Loucy (cell line): ENCODE results near the gene PDGFA.

Experiments used
- EZH2phosphoT487 ChIP-seq: fragments of 200-600 bp; IDR thresholded peaks from 2 replicates; pipeline ENCODE4 v1.6.1; 2018; ENCODE audit warnings: antibody characterized with exemption, mild to moderate bottlenecking, moderate library complexity, borderline replicate concordance
- TF ChIP-seq, protein P1 (sequence below): fragments of 200-600 bp; sonication (generic); conservative IDR thresholded peaks from 2 replicates; pipeline ENCODE4 v1.5.1; 2014; ENCODE audit warnings: mild to moderate bottlenecking, antibody characterized with exemption, low read length

DNA sequence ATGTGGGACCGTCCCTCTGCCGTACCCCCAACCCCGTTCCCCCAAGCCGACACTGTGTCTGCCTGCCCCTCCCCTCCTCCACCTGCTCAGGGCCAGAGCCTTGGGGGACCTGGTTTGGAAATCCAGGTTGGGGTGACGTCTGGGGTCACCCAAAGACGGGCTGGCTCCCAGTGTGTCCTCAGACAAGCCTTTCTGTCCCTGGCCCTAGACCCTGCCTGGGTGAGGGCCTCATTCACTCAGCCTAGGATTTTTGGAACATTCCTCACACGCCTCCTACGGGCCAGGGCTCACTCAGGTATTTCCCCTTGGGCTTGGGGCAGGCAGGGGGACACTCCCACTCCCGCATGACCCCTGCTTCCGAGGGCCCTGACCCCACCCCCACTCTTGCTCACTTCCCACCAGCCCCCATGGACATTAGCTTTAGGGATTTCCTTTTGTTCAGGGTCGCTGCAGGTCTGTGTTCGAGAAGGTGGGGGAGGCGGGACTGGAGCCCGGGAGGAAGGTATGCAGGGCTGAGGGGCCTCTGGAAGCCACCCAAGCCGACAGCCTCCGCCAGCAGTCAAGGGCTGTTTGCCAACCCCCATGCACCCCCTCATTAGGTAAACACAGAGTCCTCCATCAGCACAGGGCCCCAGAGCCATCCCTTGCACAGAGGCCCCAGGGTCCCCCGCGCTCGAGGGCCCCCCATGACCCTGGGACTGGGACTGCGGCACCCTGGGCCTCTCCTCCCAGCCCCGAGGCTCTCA is 35.1 kb downstream of the PDGFA start:
- TF ChIP-seq, protein P1, sequence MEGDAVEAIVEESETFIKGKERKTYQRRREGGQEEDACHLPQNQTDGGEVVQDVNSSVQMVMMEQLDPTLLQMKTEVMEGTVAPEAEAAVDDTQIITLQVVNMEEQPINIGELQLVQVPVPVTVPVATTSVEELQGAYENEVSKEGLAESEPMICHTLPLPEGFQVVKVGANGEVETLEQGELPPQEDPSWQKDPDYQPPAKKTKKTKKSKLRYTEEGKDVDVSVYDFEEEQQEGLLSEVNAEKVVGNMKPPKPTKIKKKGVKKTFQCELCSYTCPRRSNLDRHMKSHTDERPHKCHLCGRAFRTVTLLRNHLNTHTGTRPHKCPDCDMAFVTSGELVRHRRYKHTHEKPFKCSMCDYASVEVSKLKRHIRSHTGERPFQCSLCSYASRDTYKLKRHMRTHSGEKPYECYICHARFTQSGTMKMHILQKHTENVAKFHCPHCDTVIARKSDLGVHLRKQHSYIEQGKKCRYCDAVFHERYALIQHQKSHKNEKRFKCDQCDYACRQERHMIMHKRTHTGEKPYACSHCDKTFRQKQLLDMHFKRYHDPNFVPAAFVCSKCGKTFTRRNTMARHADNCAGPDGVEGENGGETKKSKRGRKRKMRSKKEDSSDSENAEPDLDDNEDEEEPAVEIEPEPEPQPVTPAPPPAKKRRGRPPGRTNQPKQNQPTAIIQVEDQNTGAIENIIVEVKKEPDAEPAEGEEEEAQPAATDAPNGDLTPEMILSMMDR: no peak
- no peak for TF ChIP-seq EZH2phosphoT487
